ENCODE data around the gene NUMB. TPM values are rescaled to one million over a fixed set of nuclear protein-coding genes. Genes with fewer than 3 reads are reported as not detected.

The NUMB gene
- total and polyA plus RNA-seq, 2 of the 4 experiments (the other 2 are of a cell fraction) = 45.9 to 114 TPM

- H2AK9ac ChIP-seq (replicated peaks; ENCODE audit: low read depth, low read length, poor library complexity) = peak overlapping the region; percentile 30
- no peaks in the 10 kb centered on the region for H3K9me3 ChIP-seq (ENCODE audit: control insufficient read depth, insufficient read depth, low read length)
- no peak overlapping the region for H4K91ac ChIP-seq (ENCODE audit: insufficient read depth, low read depth, low read length)
- in situ Hi-C loops (cut with MboI; ENCODE audit: low sequenced_read_pairs) (no loop called here), intact Hi-C loops (cut with micrococcal nuclease) (no loop called here), dilution Hi-C loops (cut with HindIII; ENCODE audit: low sequenced_read_pairs, unreplicated experiment) (no loop called here)
- WGBS, 2 experiments (ENCODE audit: extremely low coverage in 2 of 2, insufficient read length in 1 of 2) = 67% methylated on average over 1 of the region's 6 CpGs; no CpG with 5 or more reads in 1 of the 2 experiments
- H3K4me3 ChIP-seq (ENCODE audit: insufficient read depth, low read depth, low read length) = no peak overlapping the region
- no peak overlapping the region for H4K5ac ChIP-seq (ENCODE audit: low read depth, low read length)
- no peak overlapping the region for H3K9ac ChIP-seq (ENCODE audit: low read depth, low read length)
- DNase-seq = no peak
- H3K36me3 ChIP-seq (ENCODE audit: control insufficient read depth, insufficient read depth, low read length) = peaks cover 2% of the 10 kb centered on the region
- H3K4me1 ChIP-seq (ENCODE audit: control insufficient read depth, insufficient read depth, low read length) = peaks cover 3% of the 10 kb centered on the region; the same call in 1 of the 2 replicates
- POLR2A ChIA-PET (ENCODE audit: unreplicated experiment) = no interaction called here
- no peak overlapping the region for H2BK15ac ChIP-seq (ENCODE audit: low read depth, low read length)
- no peak for ATAC-seq (ENCODE audit: low read depth)
- BruUV-seq (replicated peaks) = no TSS peak
- CTCF ChIA-PET = no interaction called here
- H3K9me1 ChIP-seq (ENCODE audit: insufficient read depth, low read length) = peaks cover 18% of the 10 kb centered on the region
- no peak overlapping the region for H3K56ac ChIP-seq (ENCODE audit: extremely low read depth, insufficient read depth, low read length)
- no peak overlapping the region for H3K4me2 ChIP-seq (ENCODE audit: low read depth, low read length)
- H4K20me1 ChIP-seq (ENCODE audit: insufficient read depth, low read length) = peaks cover 24% of the 10 kb centered on the region
- H3K27ac ChIP-seq (ENCODE audit: insufficient read depth, low read length) = no peak overlapping the region
- no peaks in the 10 kb centered on the region for H3K27me3 ChIP-seq (ENCODE audit: control insufficient read depth, insufficient read depth, low read length)
- no peak overlapping the region for H2BK120ac ChIP-seq (ENCODE audit: low read depth, low read length)
- H3K14ac ChIP-seq (replicated peaks; ENCODE audit: low read depth, low read length) = no peak overlapping the region
- H4K8ac ChIP-seq (ENCODE audit: low read depth in 2 of 2, low read length in 2 of 2) = no peak overlapping the region
- H3K23ac ChIP-seq (ENCODE audit: low read depth, low read length) = peak overlapping the region; percentile 28; the same call in 1 of the 2 replicates
- no peak for TF ChIP-seq RCOR1 (IDR thresholded peaks at IDR 0.05; ENCODE audit: insufficient replicate concordance, low read length)
- no peak for TF ChIP-seq FOS (IDR thresholded peaks at IDR 0.05; ENCODE audit: low read depth, low read length)
- no peak for TF ChIP-seq CHD1 (IDR thresholded peaks at IDR 0.05; ENCODE audit: low read depth, low read length)
- TF ChIP-seq USF2 (IDR thresholded peaks at IDR 0.05; ENCODE audit: low read depth, low read length) = no peak
- TF ChIP-seq CTCF (conservative IDR thresholded peaks at IDR 0.05; ENCODE audit: low read depth, low read length) = no peak
- no peak for TF ChIP-seq MAFK (IDR thresholded peaks at IDR 0.05; ENCODE audit: low read depth, low read length)
- TF ChIP-seq CEBPB (IDR thresholded peaks at IDR 0.05; ENCODE audit: low read depth, low read length) = no peak
- no peak for TF ChIP-seq RAD21 (IDR thresholded peaks at IDR 0.05; ENCODE audit: low read length)
- no peak for TF ChIP-seq ELK1 (IDR thresholded peaks at IDR 0.05; ENCODE audit: borderline replicate concordance, low read depth, low read length)
- TF ChIP-seq NFE2L2 (IDR thresholded peaks at IDR 0.05; ENCODE audit: low read depth, low read length) = no peak
- no peak for TF ChIP-seq MXI1 (IDR thresholded peaks at IDR 0.05; ENCODE audit: borderline replicate concordance, low read depth, low read length)
- TF ChIP-seq MAZ (IDR thresholded peaks at IDR 0.05; ENCODE audit: borderline replicate concordance, low read depth, low read length) = no peak
- TF ChIP-seq POLR2A (IDR thresholded peaks at IDR 0.05; ENCODE audit: low read depth, low read length) = no peak
- no peak for TF ChIP-seq RFX5 (IDR thresholded peaks at IDR 0.05; ENCODE audit: low read depth, low read length)
- TF ChIP-seq BHLHE40 (IDR thresholded peaks at IDR 0.05; ENCODE audit: low read depth, low read length) = no peak
- TF ChIP-seq SMC3 (IDR thresholded peaks at IDR 0.05; ENCODE audit: low read depth, low read length) = no peak
- H2BK5ac ChIP-seq (ENCODE audit: low read depth, low read length, poor library complexity, severe bottlenecking) = no peak overlapping the region
- H3K18ac ChIP-seq (ENCODE audit: low read depth, low read length) = no peak overlapping the region
- no peak overlapping the region for H2BK20ac ChIP-seq (ENCODE audit: low read depth, low read length)
- H2AK5ac ChIP-seq (ENCODE audit: low read depth, low read length) = no peak overlapping the region
- H3K79me1 ChIP-seq (ENCODE audit: low read depth in 1 of 2, low read length in 2 of 2) = peaks cover 29 to 61% of the 10 kb centered on the region in 2 experiments
- H2AFZ ChIP-seq (replicated peaks; ENCODE audit: low read length, poor library complexity) = no peak overlapping the region
- no peak overlapping the region for H3K4ac ChIP-seq (ENCODE audit: low read depth, low read length)
Measured at GRCh38 chr14:73339846-73340595, 118.3 kb downstream of the NUMB start.

All from IMR-90 (cell line).